ENCODE data around the gene SPAG7. TPM values are rescaled to one million over a fixed set of nuclear protein-coding genes. Genes with fewer than 3 reads are reported as not detected.
"Not testable (repeated sequence)": the region's sequence is repeated elsewhere in the genome, so short reads cannot be mapped to it uniquely, and the experiment has no call there.

The SPAG7 gene
- total RNA-seq, 2 donors from 2014 or later: 83.9 to 122 TPM

DNA sequence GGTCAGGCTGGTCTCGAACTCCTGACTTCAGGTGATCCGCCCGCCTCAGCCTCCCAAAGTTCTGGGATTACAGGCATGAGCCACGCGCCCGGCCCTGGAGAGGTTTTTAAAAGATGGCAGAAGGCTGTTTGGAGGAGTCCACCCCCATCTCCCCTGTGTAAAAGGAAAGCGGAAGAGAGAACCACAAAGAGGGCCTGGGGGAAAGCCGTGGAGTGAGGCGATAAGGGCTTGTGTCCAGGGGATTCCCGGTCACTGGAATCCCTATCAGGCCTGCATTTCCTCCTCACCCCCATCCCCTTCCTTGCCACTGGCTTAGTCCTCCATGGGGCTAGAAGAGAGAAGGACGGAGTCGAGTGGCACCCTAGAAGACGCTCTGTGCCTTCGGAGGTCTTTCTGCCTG, 35.7 kb downstream of the SPAG7 start, which contains the start of gene GP1BA:
Gene GP1BA, plus strand, starts transcription at position 315 of the 400 bp plus-strand sequence. CDS start 328 bp downstream, outside the sequence.
- Histone ChIP-seq H3K27ac (no peak within 1 kb of the TSS), H3K36me3 (peaks cover 4% of the 10 kb centered on the region), H3K4me3 (no peak within 1 kb of the TSS), H3K9me3 (no peaks in the 10 kb centered on the region), H3K4me1 (peaks cover 0 to 11% of the 10 kb centered on the region in 2 donors), H3K27me3 (no peaks in the 10 kb centered on the region)
- no peak for DNase-seq (ENCODE audit: low spot score)
- TF ChIP-seq, protein P1, sequence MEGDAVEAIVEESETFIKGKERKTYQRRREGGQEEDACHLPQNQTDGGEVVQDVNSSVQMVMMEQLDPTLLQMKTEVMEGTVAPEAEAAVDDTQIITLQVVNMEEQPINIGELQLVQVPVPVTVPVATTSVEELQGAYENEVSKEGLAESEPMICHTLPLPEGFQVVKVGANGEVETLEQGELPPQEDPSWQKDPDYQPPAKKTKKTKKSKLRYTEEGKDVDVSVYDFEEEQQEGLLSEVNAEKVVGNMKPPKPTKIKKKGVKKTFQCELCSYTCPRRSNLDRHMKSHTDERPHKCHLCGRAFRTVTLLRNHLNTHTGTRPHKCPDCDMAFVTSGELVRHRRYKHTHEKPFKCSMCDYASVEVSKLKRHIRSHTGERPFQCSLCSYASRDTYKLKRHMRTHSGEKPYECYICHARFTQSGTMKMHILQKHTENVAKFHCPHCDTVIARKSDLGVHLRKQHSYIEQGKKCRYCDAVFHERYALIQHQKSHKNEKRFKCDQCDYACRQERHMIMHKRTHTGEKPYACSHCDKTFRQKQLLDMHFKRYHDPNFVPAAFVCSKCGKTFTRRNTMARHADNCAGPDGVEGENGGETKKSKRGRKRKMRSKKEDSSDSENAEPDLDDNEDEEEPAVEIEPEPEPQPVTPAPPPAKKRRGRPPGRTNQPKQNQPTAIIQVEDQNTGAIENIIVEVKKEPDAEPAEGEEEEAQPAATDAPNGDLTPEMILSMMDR (IDR thresholded peaks at IDR 0.05): no peak

DNA sequence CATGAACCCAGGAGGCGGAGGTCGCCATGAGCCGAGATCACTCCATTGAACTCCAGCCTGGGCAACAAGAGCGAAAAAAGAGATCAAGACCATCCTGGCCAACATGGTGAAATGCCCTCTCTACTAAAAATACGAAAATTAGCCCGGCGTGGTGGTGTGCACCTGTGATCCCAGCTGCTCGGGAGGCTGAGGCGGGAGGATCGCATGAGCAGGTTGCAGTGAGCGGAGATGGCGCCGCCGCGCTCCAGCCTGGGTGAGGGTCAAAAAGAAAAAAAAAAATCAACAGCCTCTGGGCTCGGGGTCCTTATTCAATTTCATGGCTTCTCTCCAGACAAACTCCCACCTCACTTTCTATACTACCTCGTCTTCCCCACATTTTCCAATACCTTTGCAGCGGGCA, 38.7 kb downstream of the SPAG7 start:
- Histone ChIP-seq H3K27me3 (no peaks in the 10 kb centered on the region), H3K27ac (no peak overlapping the region), H3K36me3 (no peaks in the 10 kb centered on the region), H3K9me3 (no peaks in the 10 kb centered on the region), H3K4me3 (no peak overlapping the region), H3K4me1 (peaks cover 0 to 3% of the 10 kb centered on the region in 2 donors)
- TF ChIP-seq, protein P1 (IDR thresholded peaks at IDR 0.05): no peak
- DNase-seq (ENCODE audit: low spot score): no peak

DNA sequence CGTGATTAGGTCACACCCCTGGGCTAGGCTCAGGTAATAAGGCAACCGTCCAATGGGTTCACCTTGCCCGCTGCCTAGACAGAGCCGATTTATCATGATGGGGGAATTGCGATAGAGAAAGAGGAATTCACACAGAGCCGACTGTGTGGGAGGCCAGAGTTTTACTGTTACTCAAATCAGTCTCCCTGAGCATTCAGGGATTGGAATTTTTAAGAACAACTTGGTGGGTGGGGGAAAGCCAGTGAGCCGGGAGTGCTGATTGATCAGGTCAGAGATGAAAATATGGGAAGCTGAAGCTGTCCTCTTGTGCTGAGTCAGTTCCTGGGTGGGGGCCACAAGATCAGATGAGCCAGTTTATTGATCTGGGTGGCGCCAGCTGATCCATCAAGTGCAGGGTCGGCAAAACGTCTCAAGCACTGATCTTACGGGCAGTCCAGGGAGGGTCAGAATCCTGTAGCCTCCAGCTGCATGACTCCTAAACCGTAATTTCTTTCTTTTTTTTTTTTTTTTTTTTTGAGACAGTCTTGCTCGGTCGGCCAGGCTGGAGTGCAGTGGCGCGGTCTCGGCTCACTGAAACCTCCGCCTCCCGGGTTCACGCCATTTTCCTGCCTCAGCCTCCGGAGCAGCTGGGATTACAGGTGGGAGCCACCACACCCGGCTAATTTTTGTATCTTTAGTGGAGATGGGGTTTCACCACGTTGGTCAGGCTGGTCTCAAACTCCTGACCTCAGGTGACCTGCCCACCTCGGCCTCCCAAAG, 40.9 kb downstream of the SPAG7 start:
- H3K27ac ChIP-seq; H3K9me3 ChIP-seq; H3K36me3 ChIP-seq; H3K27me3 ChIP-seq; H3K4me3 ChIP-seq; H3K4me1 ChIP-seq; DNase-seq (ENCODE audit: low spot score): not testable (repeated sequence)

DNA sequence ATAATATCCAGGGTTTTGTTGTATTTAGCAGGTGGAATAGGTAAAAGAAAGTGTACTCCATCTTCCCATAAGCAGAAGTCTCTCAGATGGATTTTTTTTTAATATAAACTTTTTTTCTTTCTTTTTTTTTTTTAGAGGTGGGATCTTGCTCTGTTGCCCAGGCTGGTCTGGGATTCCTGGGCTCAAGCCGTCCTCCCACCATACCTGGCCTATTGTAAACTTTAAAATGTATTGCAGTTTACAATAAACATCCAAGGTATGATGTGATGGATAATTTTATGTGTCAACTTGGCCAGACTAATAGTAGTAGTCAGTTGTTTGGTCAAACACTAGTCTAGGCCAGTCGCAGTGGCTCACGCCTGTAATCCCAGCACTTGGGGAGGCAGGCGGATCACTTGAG, 46.3 kb downstream of the SPAG7 start:
- DNase-seq (ENCODE audit: low spot score): no peak
- Histone ChIP-seq H3K36me3 (no peaks in the 10 kb centered on the region), H3K4me1 (no peaks in the 10 kb centered on the region), H3K27me3 (no peaks in the 10 kb centered on the region), H3K9me3 (no peaks in the 10 kb centered on the region), H3K4me3 (no peak overlapping the region), H3K27ac (no peak overlapping the region)
- TF ChIP-seq, protein P1 (IDR thresholded peaks at IDR 0.05): no peak

DNA sequence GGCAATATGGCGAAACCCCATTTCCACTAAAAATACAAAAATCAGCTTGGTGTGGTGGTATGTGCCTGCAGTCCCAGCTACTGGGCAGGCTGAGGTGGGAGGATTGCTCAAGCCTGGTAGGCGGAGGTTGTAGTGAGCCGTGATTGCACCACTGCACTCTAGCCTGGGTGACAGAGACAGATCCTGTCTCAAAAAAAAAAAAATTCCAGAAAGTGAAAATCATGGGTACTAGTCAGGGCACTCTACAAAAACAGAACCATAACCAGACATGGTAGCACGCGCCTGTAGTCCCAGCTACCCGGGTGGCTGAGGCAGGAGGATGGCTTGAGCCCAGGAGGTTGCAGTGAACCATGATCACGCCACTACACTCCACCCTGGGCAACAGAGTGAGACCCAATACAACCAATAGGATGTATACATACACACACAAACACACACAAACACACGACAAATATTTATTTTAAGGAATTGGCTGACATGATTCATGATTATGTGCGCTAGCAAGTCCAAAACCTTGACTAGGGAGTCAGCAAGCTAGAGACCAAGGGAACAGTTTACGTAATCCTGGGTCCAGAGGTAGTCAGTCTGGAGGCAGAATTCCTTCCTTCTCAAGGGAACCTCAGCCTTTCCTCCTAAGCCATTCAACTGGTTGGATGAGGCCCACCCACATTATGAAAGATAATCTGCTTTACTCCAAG, 47.1 kb downstream of the SPAG7 start:
- no peak overlapping the region for H3K4me3 ChIP-seq
- H3K27ac ChIP-seq: no peak overlapping the region
- no peaks in the 10 kb centered on the region for H3K36me3 ChIP-seq
- no peaks in the 10 kb centered on the region for H3K27me3 ChIP-seq
- H3K4me1 ChIP-seq: no peaks in the 10 kb centered on the region
- no peaks in the 10 kb centered on the region for H3K9me3 ChIP-seq
- TF ChIP-seq, protein P1 (IDR thresholded peaks at IDR 0.05): no peak
- no peak for DNase-seq (ENCODE audit: low spot score)

DNA sequence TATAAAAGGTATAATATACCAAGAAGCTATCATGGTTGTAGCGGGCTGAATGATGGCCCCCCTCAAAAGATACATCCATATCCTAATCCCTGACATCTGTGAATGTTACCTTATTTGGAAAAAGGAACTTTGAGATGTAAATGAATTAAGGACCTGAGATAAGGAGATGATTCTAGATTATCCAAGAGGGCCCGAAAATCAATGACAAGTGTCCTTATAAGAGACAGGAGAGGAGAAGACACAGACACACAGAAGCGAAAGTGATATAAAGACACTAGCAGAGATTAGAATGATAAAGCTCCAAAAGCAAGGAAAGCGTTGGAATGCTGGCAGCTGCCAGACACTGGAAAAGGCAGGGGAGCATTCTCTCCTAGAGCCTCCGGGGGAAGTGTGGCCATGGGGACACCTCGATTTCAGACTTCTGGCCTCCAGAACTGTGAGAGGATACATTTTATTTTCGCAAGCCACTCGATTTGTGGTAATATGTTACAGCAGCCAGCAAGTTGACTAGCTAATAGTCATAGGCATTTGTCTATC, 48.0 kb downstream of the SPAG7 start:
- no peaks in the 10 kb centered on the region for H3K4me1 ChIP-seq
- no peaks in the 10 kb centered on the region for H3K27me3 ChIP-seq
- no peak overlapping the region for H3K4me3 ChIP-seq
- no peaks in the 10 kb centered on the region for H3K36me3 ChIP-seq
- DNase-seq (ENCODE audit: low spot score): no peak
- H3K27ac ChIP-seq: no peak overlapping the region
- TF ChIP-seq, protein P1 (IDR thresholded peaks at IDR 0.05): no peak
- H3K9me3 ChIP-seq: no peaks in the 10 kb centered on the region

DNA sequence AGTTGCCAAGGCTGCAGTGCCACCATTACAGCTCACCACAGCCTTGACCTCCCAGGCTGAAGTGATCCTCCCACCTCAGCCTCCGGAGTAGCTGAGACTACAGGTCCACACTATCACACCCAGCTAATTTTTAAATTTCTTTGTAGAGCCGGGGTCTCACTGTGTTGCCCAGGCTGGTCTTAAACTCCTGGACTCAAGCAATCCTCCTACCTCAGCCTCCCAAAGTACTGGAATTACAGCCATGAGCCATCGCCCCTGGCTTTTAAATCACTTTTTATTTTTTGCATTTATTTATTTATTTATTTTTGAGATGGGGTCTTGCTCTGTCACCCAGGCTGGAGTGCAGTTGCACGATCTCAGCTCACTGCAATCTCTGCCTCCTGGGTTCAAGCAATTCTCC, 53.1 kb downstream of the SPAG7 start:
- DNase-seq (ENCODE audit: low spot score); H3K27ac ChIP-seq; H3K36me3 ChIP-seq: not testable (repeated sequence)

More for the DNA sequence above, 53.1 kb downstream of the SPAG7 start:
- H3K4me1 ChIP-seq, H3K9me3 ChIP-seq, H3K4me3 ChIP-seq, H3K27me3 ChIP-seq: not testable (repeated sequence)
